BE2C (cell line): Measurements from ENCODE around the gene MPPE1.

Experiments
- DNase-seq: peaks from one replicate; pipeline ENCODE4 v3.0.0-alpha.2; 2020
- H3K27me3 ChIP-seq: fragments of 250-450 bp; sonication (Bioruptor Pico); 2 replicates; pipeline ENCODE4 v1.5.1; 2020; ENCODE audit warnings: mild to moderate bottlenecking
- H3K36me3 ChIP-seq: fragments of 250-450 bp; sonication (Bioruptor Pico); 2 replicates; pipeline ENCODE4 v1.5.1; 2020; ENCODE audit warnings: mild to moderate bottlenecking
- H3K4me1 ChIP-seq: fragments of 250-450 bp; sonication (Bioruptor Pico); 2 replicates; pipeline ENCODE4 v1.5.1; 2020
- H3K4me3 ChIP-seq: 2 replicates; pipeline ENCODE4 v1.5.1; 2011; ENCODE audit warnings: low read depth, low read length
- H3K9me3 ChIP-seq: fragments of 250-450 bp; sonication (Bioruptor Pico); 2 replicates; pipeline ENCODE4 v1.5.1; 2020
- TF ChIP-seq, protein P1 (sequence below): IDR thresholded peaks from 2 replicates; pipeline ENCODE4 v1.5.1; 2012; ENCODE audit warnings: mild to moderate bottlenecking, low read depth, low read length

Gene MPPE1

DNA sequence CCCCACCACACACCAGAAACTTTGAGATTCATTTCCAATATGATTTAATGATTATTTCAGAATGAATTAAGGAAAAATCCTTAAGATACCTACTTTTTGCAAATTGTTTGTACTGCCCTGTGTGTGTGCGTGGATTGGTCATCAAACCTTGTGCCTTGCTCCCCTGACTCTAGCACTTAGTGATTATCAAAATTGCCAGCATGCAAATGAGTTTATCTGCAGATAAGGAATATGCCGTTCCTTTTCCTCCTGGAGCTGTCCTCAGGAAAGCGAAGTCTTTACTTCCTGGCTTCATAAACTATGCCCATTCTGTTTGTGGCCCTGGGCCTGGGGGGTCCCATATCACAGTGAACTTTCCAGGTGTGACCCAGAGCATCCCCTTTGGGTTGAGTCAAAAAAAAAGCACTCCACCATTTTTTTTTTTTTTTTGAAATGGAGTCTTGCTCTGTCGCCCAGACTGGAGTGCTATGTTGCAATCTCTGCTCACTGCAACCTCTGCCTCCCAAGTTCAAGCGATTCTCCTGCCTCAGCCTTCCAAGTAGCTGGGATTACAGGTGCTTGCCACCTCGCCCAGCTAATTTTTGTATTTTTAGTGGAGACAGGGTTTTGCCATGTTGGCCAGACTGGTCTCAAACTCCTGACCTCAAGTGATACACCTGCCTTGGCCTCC lies 45.5 kb downstream of the MPPE1 start:
- DNase-seq = no peak
- Histone ChIP-seq H3K4me1 (no peaks in the 10 kb centered on the region), H3K4me3 (no peak overlapping the region), H3K9me3 (no peaks in the 10 kb centered on the region), H3K36me3 (no peaks in the 10 kb centered on the region), H3K27me3 (no peaks in the 10 kb centered on the region)
- TF ChIP-seq, protein P1, sequence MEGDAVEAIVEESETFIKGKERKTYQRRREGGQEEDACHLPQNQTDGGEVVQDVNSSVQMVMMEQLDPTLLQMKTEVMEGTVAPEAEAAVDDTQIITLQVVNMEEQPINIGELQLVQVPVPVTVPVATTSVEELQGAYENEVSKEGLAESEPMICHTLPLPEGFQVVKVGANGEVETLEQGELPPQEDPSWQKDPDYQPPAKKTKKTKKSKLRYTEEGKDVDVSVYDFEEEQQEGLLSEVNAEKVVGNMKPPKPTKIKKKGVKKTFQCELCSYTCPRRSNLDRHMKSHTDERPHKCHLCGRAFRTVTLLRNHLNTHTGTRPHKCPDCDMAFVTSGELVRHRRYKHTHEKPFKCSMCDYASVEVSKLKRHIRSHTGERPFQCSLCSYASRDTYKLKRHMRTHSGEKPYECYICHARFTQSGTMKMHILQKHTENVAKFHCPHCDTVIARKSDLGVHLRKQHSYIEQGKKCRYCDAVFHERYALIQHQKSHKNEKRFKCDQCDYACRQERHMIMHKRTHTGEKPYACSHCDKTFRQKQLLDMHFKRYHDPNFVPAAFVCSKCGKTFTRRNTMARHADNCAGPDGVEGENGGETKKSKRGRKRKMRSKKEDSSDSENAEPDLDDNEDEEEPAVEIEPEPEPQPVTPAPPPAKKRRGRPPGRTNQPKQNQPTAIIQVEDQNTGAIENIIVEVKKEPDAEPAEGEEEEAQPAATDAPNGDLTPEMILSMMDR = no peak

DNA sequence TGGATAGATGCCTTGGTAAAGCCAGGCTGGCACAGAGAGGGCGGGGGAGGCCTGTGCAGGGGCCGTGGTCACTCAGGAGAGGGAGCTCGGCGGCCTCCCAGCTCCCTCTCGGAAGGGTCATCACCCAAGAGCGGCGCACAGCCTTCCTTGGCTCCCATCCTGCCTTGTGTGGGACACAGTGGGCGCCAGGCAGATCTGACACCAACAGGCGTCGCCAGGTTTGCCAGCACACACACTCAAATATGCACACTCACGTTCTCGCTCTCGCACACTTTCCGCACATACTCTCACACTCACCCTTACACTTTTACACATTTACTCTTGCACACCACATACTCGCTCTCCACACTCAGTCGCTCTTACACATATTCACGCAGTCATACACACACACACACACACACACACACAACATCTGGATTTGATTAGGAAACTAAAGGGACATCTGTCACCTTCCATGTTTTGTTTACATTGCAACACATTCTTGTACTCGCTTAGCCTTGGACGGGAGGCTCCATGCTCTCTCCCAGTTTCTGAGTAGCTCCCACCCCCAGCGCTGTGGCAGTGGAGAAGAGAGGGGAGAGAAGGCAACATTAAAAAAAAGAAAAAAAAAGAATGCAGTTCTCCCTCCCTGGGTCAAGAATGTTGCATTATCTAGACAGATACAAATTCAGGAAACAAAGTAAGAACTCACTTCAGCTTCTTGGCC lies 46.4 kb downstream of the MPPE1 start:
- DNase-seq = no peak
- TF ChIP-seq, protein P1 = no peak
- Histone ChIP-seq H3K27me3 (no peaks in the 10 kb centered on the region), H3K4me3 (no peak overlapping the region), H3K9me3 (no peaks in the 10 kb centered on the region), H3K36me3 (no peaks in the 10 kb centered on the region), H3K4me1 (no peaks in the 10 kb centered on the region)

DNA sequence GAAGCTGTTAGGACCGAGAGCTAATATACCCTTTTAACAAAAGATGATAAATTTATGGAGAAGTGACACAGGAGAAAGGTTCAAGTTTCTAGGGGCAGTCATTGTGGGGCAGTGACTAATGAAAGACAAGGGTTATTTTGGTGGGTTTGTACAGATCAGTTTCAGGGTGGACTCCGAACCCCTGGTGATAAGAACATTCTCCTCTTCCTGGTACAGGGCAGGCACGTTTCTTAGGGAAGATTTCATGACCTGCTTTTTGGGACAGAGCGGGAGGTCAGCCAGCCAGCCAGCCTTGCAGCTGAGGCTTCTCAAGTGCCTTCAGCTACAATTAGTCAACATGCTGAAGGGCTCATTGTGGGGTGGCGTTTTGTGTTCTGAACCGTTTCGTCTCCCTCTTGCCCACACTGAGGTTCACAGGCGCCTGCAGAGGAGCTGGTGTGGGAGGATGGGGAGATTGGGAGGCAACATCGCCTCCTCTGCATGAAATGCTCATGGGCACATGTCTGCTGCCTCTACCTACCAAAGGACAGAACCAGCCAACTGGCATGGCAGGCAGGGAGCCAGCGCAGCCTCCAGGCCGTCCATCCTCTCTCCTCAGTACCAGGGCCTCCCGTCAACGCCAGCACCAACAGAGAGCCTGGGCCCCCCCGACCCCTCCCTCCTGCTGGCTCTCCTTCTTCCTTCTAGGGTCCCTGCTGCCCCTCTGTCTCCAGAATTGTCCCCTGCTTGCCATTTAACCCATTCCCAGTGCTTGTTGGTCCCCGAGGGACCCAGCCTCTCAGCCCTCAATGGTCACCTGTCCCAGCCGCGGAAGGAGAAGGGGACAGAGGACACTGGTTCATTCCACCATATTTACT lies 47.3 kb downstream of the MPPE1 start:
- Histone ChIP-seq H3K36me3 (no peaks in the 10 kb centered on the region), H3K27me3 (no peaks in the 10 kb centered on the region), H3K4me1 (no peaks in the 10 kb centered on the region), H3K4me3 (no peak overlapping the region), H3K9me3 (no peaks in the 10 kb centered on the region)
- TF ChIP-seq, protein P1 = no peak
- DNase-seq = no peak

DNA sequence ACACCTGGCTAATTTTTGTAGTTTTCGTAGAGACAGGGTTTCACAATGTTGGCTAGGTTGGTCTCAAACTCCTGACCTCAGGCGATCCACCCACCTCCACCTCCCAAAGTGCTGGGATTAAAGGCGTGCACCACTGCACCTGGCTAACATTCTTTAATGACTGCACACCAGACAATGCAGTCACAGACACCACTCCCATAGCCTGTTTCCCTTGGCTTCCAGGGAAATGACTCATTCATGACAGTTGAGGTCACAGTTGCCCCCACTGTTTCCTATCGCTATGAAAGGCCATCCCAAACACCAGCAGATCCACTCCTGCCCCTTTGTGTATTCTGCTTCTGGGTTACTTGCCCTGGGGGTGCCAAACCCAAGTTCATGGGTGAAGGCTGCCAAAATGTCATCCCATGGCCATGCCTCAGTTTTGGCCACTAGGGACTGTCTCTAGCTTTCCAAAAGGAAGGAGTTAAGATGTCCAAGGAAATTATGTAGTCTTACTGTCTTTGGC lies 48.2 kb downstream of the MPPE1 start:
- Histone ChIP-seq H3K4me1 (no peaks in the 10 kb centered on the region), H3K36me3 (no peaks in the 10 kb centered on the region), H3K27me3 (no peaks in the 10 kb centered on the region), H3K4me3 (no peak overlapping the region), H3K9me3 (no peaks in the 10 kb centered on the region)
- TF ChIP-seq, protein P1 = no peak
- no peak for DNase-seq

- Histone ChIP-seq H3K27me3 (no peaks in the 10 kb centered on the region), H3K4me1 (no peaks in the 10 kb centered on the region), H3K4me3 (no peak overlapping the region), H3K36me3 (no peaks in the 10 kb centered on the region), H3K9me3 (no peaks in the 10 kb centered on the region)
- TF ChIP-seq, protein P1 = no peak
- DNase-seq = no peak
These were observed 48.8 kb downstream of the MPPE1 start for GRCh38 chr18:11859282-11859830.
